OCI-LY3 (cell line): ENCODE data around the gene PHF21B.

Source experiments
- H2AFZ ChIP-seq: fragments of 200-600, 300-600 bp; shearing (Covaris generic); 2 replicates; pipeline ENCODE4 v1.6.0; 2014; ENCODE audit warnings: antibody characterized with exemption, low read depth, low read length
- H3K27ac ChIP-seq: fragments of 200-600, 300-600 bp; sonication (generic); 2 replicates; pipeline ENCODE4 v1.5.1; 2014; ENCODE audit warnings: mild to moderate bottlenecking, low read length, moderate library complexity, mixed read lengths
- H3K27me3 ChIP-seq: fragments of 200-600, 300-600 bp; sonication (generic); 2 replicates; pipeline ENCODE4 v1.6.1; 2014; ENCODE audit warnings: low read depth, low read length, mixed read lengths
- H3K36me3 ChIP-seq: fragments of 200-600, 300-600 bp; sonication (generic); replicated peaks from 2 replicates; pipeline ENCODE3; 2014; ENCODE audit warnings: low read depth, low read length, mixed read lengths
- H3K4me1 ChIP-seq: fragments of 300-600, 200-600 bp; sonication (generic); 2 replicates; pipeline ENCODE4 v1.6.1; 2014; ENCODE audit warnings: low read length, mixed read lengths
- H3K4me2 ChIP-seq: fragments of 200-600, 300-600 bp; sonication (generic); 2 replicates; pipeline ENCODE4 v1.6.1; 2014; ENCODE audit warnings: low read length, mixed read lengths
- H3K4me3 ChIP-seq: fragments of 300-600, 200-600 bp; sonication (generic); 2 replicates; pipeline ENCODE4 v1.5.1; 2014; ENCODE audit warnings: antibody characterized with exemption, mild to moderate bottlenecking, low read length, moderate library complexity
- H3K79me2 ChIP-seq: fragments of 300-600, 200-600 bp; shearing (Covaris generic); 2 replicates; pipeline ENCODE4 v1.6.1; 2014; ENCODE audit warnings: mild to moderate bottlenecking, low read length, mixed read lengths
- H3K9ac ChIP-seq: fragments of 300-600, 200-600 bp; shearing (Covaris generic); 2 replicates; pipeline ENCODE4 v1.6.0; 2014; ENCODE audit warnings: mild to moderate bottlenecking, low read length, moderate library complexity
- H3K9me3 ChIP-seq: fragments of 200-600, 300-600 bp; shearing (Covaris generic); 2 replicates; pipeline ENCODE4 v1.6.1; 2014; ENCODE audit warnings: low read length, mixed read lengths; ENCODE audit not compliant: insufficient read depth
- H4K20me1 ChIP-seq: fragments of 200-600, 300-600 bp; sonication (generic); 2 replicates; pipeline ENCODE4 v1.6.1; 2016; ENCODE audit warnings: low read length, mixed read lengths; ENCODE audit not compliant: insufficient read depth
- EZH2phosphoT487 ChIP-seq: fragments of 200-600 bp; shearing (Covaris generic); IDR thresholded peaks from 2 replicates; pipeline ENCODE4 v1.6.1; 2018; ENCODE audit warnings: antibody characterized with exemption, mixed run types, low read depth
- TF ChIP-seq, protein P1 (sequence below): fragments of 200-600, 300-600 bp; sonication (generic); IDR thresholded peaks from 2 replicates; pipeline ENCODE4 v1.5.1; 2014; ENCODE audit warnings: antibody characterized with exemption, low read length, low read depth

The PHF21B gene

DNA sequence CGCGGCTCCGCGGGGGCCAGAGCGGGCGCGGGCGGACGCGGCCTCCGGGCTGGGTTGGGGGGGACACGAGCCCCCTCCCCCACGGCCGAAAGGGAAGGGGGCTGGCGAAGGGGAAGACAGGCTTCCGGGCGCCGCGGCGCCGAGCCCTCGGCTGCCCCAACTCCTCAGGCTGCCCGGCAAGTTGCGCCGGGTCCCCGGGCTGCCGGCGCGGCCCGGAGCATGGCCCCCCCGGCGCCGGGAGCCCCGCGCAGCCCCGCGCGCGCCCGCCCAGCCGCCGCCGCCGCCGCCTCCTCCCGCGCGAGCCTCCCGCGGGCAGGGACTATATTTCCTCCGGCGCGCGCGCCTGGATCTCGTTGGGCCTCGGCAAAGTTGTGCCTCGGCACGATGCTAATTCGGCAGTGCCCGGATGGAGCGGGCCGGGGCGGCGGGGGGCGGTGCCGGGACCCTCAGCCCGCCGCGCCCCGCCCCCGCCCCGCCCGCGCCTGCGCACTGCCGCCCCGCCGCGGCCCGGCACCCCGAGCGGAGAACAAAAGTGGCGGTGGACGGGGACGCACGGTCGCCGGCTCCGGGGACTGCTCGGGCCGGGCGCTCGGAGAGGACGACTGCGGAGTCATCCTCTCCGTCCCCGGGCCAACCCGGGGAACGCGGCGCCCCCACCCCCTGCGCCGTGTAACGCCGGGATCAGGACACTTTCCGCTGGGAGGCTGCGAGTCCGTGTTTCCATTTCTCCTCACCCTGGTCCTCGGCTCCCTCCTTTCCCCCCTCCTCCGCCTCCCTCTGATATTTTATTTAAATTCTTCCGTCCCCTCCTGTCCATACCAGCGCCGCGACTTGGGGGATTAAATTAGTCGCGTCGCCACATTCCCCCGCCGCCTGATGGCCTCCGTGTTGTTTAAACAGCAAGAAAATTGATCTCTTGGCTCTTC lies at the start of gene PHF21B:
Gene PHF21B (minus strand): TSS at position 400 of the 926 bp plus-strand sequence. CDS start 456 bp downstream, outside the sequence.
- no peaks in the 10 kb centered on the region for H3K27me3 ChIP-seq
- peaks cover 16% of the 10 kb centered on the region for H4K20me1 ChIP-seq
- peak within 1 kb of the TSS; percentile 94 for H3K4me3 ChIP-seq
- peak within 1 kb of the TSS; percentile 23 for H3K27ac ChIP-seq
- no peaks in the 10 kb centered on the region for H3K36me3 ChIP-seq
- peak within 1 kb of the TSS; percentile 62 for H3K4me2 ChIP-seq
- H3K9me3 ChIP-seq, result no peaks in the 10 kb centered on the region
- H3K9ac ChIP-seq, result peak within 1 kb of the TSS; percentile 84
- peaks cover 43% of the 10 kb centered on the region for H3K79me2 ChIP-seq
- TF ChIP-seq, protein P1, sequence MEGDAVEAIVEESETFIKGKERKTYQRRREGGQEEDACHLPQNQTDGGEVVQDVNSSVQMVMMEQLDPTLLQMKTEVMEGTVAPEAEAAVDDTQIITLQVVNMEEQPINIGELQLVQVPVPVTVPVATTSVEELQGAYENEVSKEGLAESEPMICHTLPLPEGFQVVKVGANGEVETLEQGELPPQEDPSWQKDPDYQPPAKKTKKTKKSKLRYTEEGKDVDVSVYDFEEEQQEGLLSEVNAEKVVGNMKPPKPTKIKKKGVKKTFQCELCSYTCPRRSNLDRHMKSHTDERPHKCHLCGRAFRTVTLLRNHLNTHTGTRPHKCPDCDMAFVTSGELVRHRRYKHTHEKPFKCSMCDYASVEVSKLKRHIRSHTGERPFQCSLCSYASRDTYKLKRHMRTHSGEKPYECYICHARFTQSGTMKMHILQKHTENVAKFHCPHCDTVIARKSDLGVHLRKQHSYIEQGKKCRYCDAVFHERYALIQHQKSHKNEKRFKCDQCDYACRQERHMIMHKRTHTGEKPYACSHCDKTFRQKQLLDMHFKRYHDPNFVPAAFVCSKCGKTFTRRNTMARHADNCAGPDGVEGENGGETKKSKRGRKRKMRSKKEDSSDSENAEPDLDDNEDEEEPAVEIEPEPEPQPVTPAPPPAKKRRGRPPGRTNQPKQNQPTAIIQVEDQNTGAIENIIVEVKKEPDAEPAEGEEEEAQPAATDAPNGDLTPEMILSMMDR, result no peak
- no peak for TF ChIP-seq EZH2phosphoT487
- peaks cover 4% of the 10 kb centered on the region for H3K4me1 ChIP-seq
- peak within 1 kb of the TSS; percentile 61 for H2AFZ ChIP-seq

DNA sequence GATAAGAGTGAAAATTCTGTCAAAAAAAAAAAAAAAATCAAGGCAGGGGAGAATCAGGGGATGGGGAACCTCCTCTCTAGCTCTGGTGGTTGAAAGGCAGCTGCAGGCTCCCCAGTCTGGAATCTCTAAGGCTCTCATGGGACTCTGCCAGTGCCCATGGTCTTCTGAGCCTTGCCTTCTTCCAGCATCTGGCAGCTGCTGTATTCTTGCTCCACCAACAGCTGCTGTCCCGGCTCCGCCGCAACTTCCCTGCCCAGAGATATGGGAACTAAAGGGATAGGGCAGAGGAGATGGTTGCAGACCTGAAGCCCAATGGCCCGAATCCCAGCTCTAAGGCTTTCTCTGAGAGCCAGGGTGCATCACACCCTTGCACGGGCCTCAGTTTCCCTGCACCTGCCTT lies 49.5 kb upstream of the PHF21B start:
- Histone ChIP-seq H3K4me3 (no peak overlapping the region), H3K9me3 (no peaks in the 10 kb centered on the region), H3K27me3 (no peaks in the 10 kb centered on the region), H3K9ac (no peak overlapping the region), H4K20me1 (no peaks in the 10 kb centered on the region), H3K4me2 (no peak overlapping the region), H3K79me2 (no peaks in the 10 kb centered on the region), H3K36me3 (no peaks in the 10 kb centered on the region), H3K4me1 (no peaks in the 10 kb centered on the region), H3K27ac (no peak overlapping the region), H2AFZ (no peak overlapping the region)
- TF ChIP-seq EZH2phosphoT487, result no peak
- TF ChIP-seq, protein P1, result no peak

DNA sequence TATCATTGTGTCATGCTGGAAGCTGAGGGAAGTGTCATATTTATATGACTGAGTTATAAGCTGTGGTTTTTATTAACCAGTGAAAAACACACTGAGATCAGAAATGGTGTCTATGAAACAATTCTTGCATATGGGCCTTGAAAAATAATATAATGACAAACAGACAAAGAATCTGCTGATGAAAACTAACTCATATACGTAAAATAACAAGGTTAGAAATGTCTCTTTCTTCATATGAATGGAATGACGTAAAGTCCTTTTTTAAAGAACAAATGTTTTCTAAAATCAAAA lies 48.8 kb upstream of the PHF21B start:
- Histone ChIP-seq H3K36me3 (no peaks in the 10 kb centered on the region), H3K27me3 (peaks cover 3% of the 10 kb centered on the region), H3K9ac (no peak overlapping the region), H3K4me3 (no peak overlapping the region), H3K79me2 (no peaks in the 10 kb centered on the region), H3K27ac (no peak overlapping the region), H3K4me1 (no peaks in the 10 kb centered on the region), H3K9me3 (no peaks in the 10 kb centered on the region), H4K20me1 (no peaks in the 10 kb centered on the region), H3K4me2 (no peak overlapping the region), H2AFZ (no peak overlapping the region)
- TF ChIP-seq EZH2phosphoT487, result no peak
- TF ChIP-seq, protein P1, result no peak

DNA sequence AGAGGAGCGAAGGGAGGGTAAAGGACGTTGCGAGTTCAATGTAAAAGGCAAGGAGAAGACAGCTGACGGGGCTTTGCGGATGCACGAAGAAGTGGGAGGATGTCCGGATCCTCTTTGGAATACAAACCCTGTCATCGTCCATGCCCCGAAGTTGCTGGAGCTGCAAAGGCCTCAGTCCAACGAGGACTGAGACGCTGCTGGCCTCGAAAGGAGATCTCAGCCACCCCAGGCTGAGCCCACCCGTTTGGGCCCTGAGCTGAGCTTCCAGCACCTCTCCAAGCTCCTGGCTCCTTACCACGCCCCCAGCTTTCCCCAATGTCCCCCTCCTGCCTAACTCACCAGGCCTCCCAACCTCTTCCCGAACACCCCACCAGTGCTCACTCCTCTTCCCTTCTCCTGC lies 46.1 kb upstream of the PHF21B start:
- peaks cover 27% of the 10 kb centered on the region for H3K27me3 ChIP-seq
- H3K9me3 ChIP-seq, result no peaks in the 10 kb centered on the region
- no peaks in the 10 kb centered on the region for H3K4me1 ChIP-seq
- H4K20me1 ChIP-seq, result no peaks in the 10 kb centered on the region
- no peak overlapping the region for H3K4me3 ChIP-seq
- H3K4me2 ChIP-seq, result no peak overlapping the region
- no peak overlapping the region for H3K27ac ChIP-seq
- no peaks in the 10 kb centered on the region for H3K79me2 ChIP-seq
- H3K36me3 ChIP-seq, result no peaks in the 10 kb centered on the region
- no peak for TF ChIP-seq EZH2phosphoT487
- TF ChIP-seq, protein P1, result no peak
- H2AFZ ChIP-seq, result no peak overlapping the region
- H3K9ac ChIP-seq, result no peak overlapping the region
